ENCODE data around the gene ICAM1.
"Not testable (repeated sequence)": the region's sequence is repeated elsewhere in the genome, so short reads cannot be mapped to it uniquely, and the experiment has no call there.

Gene ICAM1

GRCh38 chr19:10278935-10279334 lies 8.0 kb downstream of the ICAM1 start:
- DNase-seq = no peak

GRCh38 chr19:10279737-10280442 lies 9.0 kb downstream of the ICAM1 start:
- DNase-seq = no peak

GRCh38 chr19:10282043-10282442 lies 11.1 kb downstream of the ICAM1 start:
- DNase-seq = not testable (repeated sequence)

GRCh38 chr19:10283301-10284064 lies 12.6 kb downstream of the ICAM1 start:
- no peak for DNase-seq

- DNase-seq = no peak
Observed at GRCh38 chr19:10284065-10284959, 13.4 kb downstream of the ICAM1 start.

GRCh38 chr19:10284960-10285278 lies 14.0 kb downstream of the ICAM1 start:
- DNase-seq = no peak

- no peak for DNase-seq
Observed at GRCh38 chr19:10285393-10285792, 14.5 kb downstream of the ICAM1 start.

GRCh38 chr19:10286803-10287737 lies 16.1 kb downstream of the ICAM1 start, which contains the start of gene ICAM4:
ICAM4 (plus strand) TSS chr19:10286955; CDS start chr19:10287013, 58 bp downstream.
- DNase-seq = peak; percentile 36 to 58

GRCh38 chr19:10288662-10289166 lies 17.8 kb downstream of the ICAM1 start:
- DNase-seq = peak; percentile 52 to 67

GRCh38 chr19:10289167-10289835 lies 18.4 kb downstream of the ICAM1 start:
- peak; percentile 73 to 76 for DNase-seq

GRCh38 chr19:10289836-10290356 lies 19.0 kb downstream of the ICAM1 start, which contains the start of gene ICAM5:
ICAM5 (plus strand) TSS chr19:10289952; CDS start chr19:10290044, 92 bp downstream.
- DNase-seq = peak; percentile 47 to 54

GRCh38 chr19:10290357-10290875 lies 19.5 kb downstream of the ICAM1 start:
- DNase-seq = peak in 1 of 2 donors; percentile 24

GRCh38 chr19:10290876-10291553 lies 20.1 kb downstream of the ICAM1 start:
- peak; percentile 62 to 66 for DNase-seq

- DNase-seq = no peak
Observed at GRCh38 chr19:10291554-10292205, 20.8 kb downstream of the ICAM1 start.

- peak; percentile 72 to 84 for DNase-seq
Observed at GRCh38 chr19:10292206-10292788, 21.4 kb downstream of the ICAM1 start.

GRCh38 chr19:10292789-10293636 lies 22.1 kb downstream of the ICAM1 start:
- DNase-seq = no peak

- no peak for DNase-seq
Observed at GRCh38 chr19:10293637-10294367, 22.9 kb downstream of the ICAM1 start.

Data from stimulated activated CD4-positive, alpha-beta T cell treated with anti-CD3 and anti-CD28 coated beads, Interleukin-2, amount 100 ng/mL, for 24 hours (primary cell).